K562 (cell line): ENCODE data around the gene NOTO. TPM values are rescaled to one million over a fixed set of nuclear protein-coding genes. Genes with fewer than 3 reads are reported as not detected.

Experiments
- polyA plus RNA-seq, 8 experiments: library from polyadenylated mRNA; depleted of rRNA in 4 of 8; stranded (reverse) in 5 of 8; unstranded in 3 of 8; fragments of >200 nt; fragmentation: Nextera tagmentation in 2 of 8; fragmentation: Illumina TruSeq in 1 of 8; extraction: Ambion mirVana in 2 of 8; extraction: Trizol in 1 of 8; gene quantifications; 2 replicates each; pipeline versions ENCODE4 v1.2.1 to v1.2.3, GENCODE V29; 2011 to 2014; ENCODE audit warnings: inconsistent platforms in 1 of 8, missing spikeins in 1 of 8
- total RNA-seq, 7 experiments: library from RNA; depleted of rRNA in 6 of 7; stranded (reverse); fragments of >200 nt in 6 of 7; fragmentation: Illumina TruSeq in 2 of 7; extraction: Trizol in 2 of 7; gene quantifications; 2 replicates each; pipeline versions ENCODE4 v1.2.1 to v1.2.3, GENCODE V29; 2011 to 2021; ENCODE audit warnings: low replicate concordance in 1 of 7
- TF ChIP-seq, protein P1 (sequence below), 3 experiments: fragments of 200-800 bp in 1 of 3; fragments of 250-450 bp in 1 of 3; fragments of 450-650 bp in 1 of 3; sonication (Bioruptor Pico) in 1 of 3; sonication (Bioruptor generic) in 1 of 3; formaldehyde crosslinking in 1 of 3; IDR thresholded peaks; 2 replicates each; pipeline versions ENCODE4 v1.6.1 to v1.8.0; 2016 to 2022; ENCODE audit warnings: mild to moderate bottlenecking in 2 of 3, missing genetic modification characterization in 2 of 3, missing compliant biosample characterization in 1 of 3, moderate library complexity in 1 of 3
- TF ChIP-seq, protein P2 (sequence below): fragments of 450-650 bp; IDR thresholded peaks from 2 replicates; pipeline ENCODE4 v1.6.1; 2017; ENCODE audit warnings: antibody characterized with exemption
- TF ChIP-seq, protein P3 (sequence below): sonication (generic); formaldehyde crosslinking; IDR thresholded peaks from 2 replicates; pipeline ENCODE4 v1.5.0; 2020; ENCODE audit warnings: missing genetic modification reagents

NOTO gene
- total and polyA plus RNA-seq, 9 of the 15 experiments (the other 6 are each of a cell fraction or from before 2014, with no cell fraction given): not detected

DNA sequence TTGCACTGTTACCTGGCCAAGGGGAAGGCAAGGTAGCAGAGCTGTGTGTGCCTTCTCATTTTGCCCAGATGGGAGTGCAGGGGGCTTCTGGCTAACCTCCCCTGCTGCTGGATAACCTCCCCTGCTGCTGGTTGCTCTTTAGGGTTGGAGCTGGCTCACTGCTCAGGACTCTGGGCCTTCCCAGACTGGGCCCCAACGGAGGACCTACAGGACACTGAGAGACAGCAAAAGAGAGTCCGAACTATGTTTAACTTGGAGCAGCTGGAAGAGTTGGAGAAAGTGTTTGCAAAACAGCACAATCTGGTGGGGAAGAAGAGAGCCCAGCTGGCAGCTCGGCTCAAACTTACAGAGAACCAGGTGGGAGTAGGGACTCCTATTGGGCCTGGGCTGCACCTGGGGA, 5.9 kb downstream of the NOTO start (continued):
- TF ChIP-seq, protein P1, sequence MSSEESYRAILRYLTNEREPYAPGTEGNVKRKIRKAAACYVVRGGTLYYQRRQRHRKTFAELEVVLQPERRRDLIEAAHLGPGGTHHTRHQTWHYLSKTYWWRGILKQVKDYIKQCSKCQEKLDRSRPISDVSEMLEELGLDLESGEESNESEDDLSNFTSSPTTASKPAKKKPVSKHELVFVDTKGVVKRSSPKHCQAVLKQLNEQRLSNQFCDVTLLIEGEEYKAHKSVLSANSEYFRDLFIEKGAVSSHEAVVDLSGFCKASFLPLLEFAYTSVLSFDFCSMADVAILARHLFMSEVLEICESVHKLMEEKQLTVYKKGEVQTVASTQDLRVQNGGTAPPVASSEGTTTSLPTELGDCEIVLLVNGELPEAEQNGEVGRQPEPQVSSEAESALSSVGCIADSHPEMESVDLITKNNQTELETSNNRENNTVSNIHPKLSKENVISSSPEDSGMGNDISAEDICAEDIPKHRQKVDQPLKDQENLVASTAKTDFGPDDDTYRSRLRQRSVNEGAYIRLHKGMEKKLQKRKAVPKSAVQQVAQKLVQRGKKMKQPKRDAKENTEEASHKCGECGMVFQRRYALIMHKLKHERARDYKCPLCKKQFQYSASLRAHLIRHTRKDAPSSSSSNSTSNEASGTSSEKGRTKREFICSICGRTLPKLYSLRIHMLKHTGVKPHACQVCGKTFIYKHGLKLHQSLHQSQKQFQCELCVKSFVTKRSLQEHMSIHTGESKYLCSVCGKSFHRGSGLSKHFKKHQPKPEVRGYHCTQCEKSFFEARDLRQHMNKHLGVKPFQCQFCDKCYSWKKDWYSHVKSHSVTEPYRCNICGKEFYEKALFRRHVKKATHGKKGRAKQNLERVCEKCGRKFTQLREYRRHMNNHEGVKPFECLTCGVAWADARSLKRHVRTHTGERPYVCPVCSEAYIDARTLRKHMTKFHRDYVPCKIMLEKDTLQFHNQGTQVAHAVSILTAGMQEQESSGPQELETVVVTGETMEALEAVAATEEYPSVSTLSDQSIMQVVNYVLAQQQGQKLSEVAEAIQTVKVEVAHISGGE (CRISPR knock-in tag; IDR thresholded peaks at IDR 0.05): no peak
- TF ChIP-seq, protein P2, sequence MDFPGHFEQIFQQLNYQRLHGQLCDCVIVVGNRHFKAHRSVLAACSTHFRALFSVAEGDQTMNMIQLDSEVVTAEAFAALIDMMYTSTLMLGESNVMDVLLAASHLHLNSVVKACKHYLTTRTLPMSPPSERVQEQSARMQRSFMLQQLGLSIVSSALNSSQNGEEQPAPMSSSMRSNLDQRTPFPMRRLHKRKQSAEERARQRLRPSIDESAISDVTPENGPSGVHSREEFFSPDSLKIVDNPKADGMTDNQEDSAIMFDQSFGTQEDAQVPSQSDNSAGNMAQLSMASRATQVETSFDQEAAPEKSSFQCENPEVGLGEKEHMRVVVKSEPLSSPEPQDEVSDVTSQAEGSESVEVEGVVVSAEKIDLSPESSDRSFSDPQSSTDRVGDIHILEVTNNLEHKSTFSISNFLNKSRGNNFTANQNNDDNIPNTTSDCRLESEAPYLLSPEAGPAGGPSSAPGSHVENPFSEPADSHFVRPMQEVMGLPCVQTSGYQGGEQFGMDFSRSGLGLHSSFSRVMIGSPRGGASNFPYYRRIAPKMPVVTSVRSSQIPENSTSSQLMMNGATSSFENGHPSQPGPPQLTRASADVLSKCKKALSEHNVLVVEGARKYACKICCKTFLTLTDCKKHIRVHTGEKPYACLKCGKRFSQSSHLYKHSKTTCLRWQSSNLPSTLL: no peak
- TF ChIP-seq, protein P3, sequence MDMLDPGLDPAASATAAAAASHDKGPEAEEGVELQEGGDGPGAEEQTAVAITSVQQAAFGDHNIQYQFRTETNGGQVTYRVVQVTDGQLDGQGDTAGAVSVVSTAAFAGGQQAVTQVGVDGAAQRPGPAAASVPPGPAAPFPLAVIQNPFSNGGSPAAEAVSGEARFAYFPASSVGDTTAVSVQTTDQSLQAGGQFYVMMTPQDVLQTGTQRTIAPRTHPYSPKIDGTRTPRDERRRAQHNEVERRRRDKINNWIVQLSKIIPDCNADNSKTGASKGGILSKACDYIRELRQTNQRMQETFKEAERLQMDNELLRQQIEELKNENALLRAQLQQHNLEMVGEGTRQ (CRISPR knock-in tag): no peak
- TF ChIP-seq, all 486 proteins: peak for 0
